Hematopoietic multipotent progenitor cell treated with erythropoietin and hydrocortisone succinate and interleukin-3 and kit ligand, for 4 days (in vitro differentiated cells): ENCODE data around the gene TRPC4AP.

Experiments used
- DNase-seq: peaks from one replicate; pipeline ENCODE4 v3.0.0-alpha.2; 2015

TRPC4AP gene

GRCh38 chr20:34998331-34998950 is 94.2 kb downstream of the TRPC4AP start:
- DNase-seq: no peak

- no peak for DNase-seq
Observed at GRCh38 chr20:34997774-34998173, 94.8 kb downstream of the TRPC4AP start.

- no peak for DNase-seq
Observed at GRCh38 chr20:34997131-34997561, 95.5 kb downstream of the TRPC4AP start.

GRCh38 chr20:34996243-34997028 is 96.2 kb downstream of the TRPC4AP start:
- no peak for DNase-seq

GRCh38 chr20:34995696-34996095 is 96.9 kb downstream of the TRPC4AP start:
- no peak for DNase-seq

- DNase-seq: no peak
Observed at GRCh38 chr20:34995192-34995591, 97.4 kb downstream of the TRPC4AP start.

- no peak for DNase-seq
Observed at GRCh38 chr20:34994509-34995131, 98.0 kb downstream of the TRPC4AP start.

- DNase-seq: no peak
Observed at GRCh38 chr20:34993941-34994508, 98.6 kb downstream of the TRPC4AP start.

GRCh38 chr20:34992751-34993417 is 99.7 kb downstream of the TRPC4AP start:
- DNase-seq: no peak

- no peak for DNase-seq
Observed at GRCh38 chr20:34990661-34991214, 101.9 kb downstream of the TRPC4AP start.

GRCh38 chr20:34990231-34990630 is 102.4 kb downstream of the TRPC4AP start:
- DNase-seq: no peak

GRCh38 chr20:34989670-34990069 is 102.9 kb downstream of the TRPC4AP start:
- DNase-seq: no peak

- no peak for DNase-seq
Observed at GRCh38 chr20:34989118-34989517, 103.5 kb downstream of the TRPC4AP start.

GRCh38 chr20:34988191-34988540 is 104.4 kb downstream of the TRPC4AP start:
- no peak for DNase-seq

GRCh38 chr20:34987288-34988190 is 105.1 kb downstream of the TRPC4AP start:
- DNase-seq: no peak

- no peak for DNase-seq
Observed at GRCh38 chr20:34986311-34987287, 106.0 kb downstream of the TRPC4AP start.

GRCh38 chr20:34985461-34986310 is 106.9 kb downstream of the TRPC4AP start:
- no peak for DNase-seq

- no peak for DNase-seq
Observed at GRCh38 chr20:34984756-34985261, 107.8 kb downstream of the TRPC4AP start.
